Measurements from ENCODE around the gene DCUN1D5.

The DCUN1D5 gene

GRCh38 chr11:103091801-103092524 lies at the start of gene DCUN1D5:
Gene DCUN1D5 (minus strand): TSS chr11:103092160. CDS start chr11:103091872, 288 bp downstream.
- DNase-seq, result peak; percentile 95

GRCh38 chr11:103125462-103125861 lies 33.5 kb upstream of the DCUN1D5 start:
- no peak for DNase-seq

- DNase-seq, result no peak
These were observed 22.9 kb upstream of the DCUN1D5 start for GRCh38 chr11:103114836-103115235.

- DNase-seq, result no peak
These were observed 20.4 kb upstream of the DCUN1D5 start for GRCh38 chr11:103112364-103112763.

GRCh38 chr11:103111400-103111799 lies 19.4 kb upstream of the DCUN1D5 start:
- DNase-seq, result no peak

- DNase-seq, result no peak
These were observed 18.4 kb upstream of the DCUN1D5 start for GRCh38 chr11:103110391-103110790.

- DNase-seq, result no peak
These were observed 17.9 kb upstream of the DCUN1D5 start for GRCh38 chr11:103109818-103110388.

- DNase-seq, result peak; percentile 88
These were observed 17.2 kb upstream of the DCUN1D5 start, which contains the start of gene DYNC2H1 for GRCh38 chr11:103108933-103109817. Gene DYNC2H1 (plus strand): TSS chr11:103109426. CDS start chr11:103109575, 149 bp downstream.

GRCh38 chr11:103097279-103097678 lies 5.3 kb upstream of the DCUN1D5 start:
- no peak for DNase-seq

- DNase-seq, result peak; percentile 53
These were observed 728 bp downstream of the DCUN1D5 start for GRCh38 chr11:103091064-103091800.

GRCh38 chr11:103086461-103086860 lies 5.5 kb downstream of the DCUN1D5 start:
- DNase-seq, result no peak

GRCh38 chr11:103085758-103086365 lies 6.1 kb downstream of the DCUN1D5 start:
- no peak for DNase-seq

GRCh38 chr11:103079833-103080232 lies 12.1 kb downstream of the DCUN1D5 start:
- DNase-seq, result no peak

- no peak for DNase-seq
These were observed 13.2 kb downstream of the DCUN1D5 start for GRCh38 chr11:103078710-103079109.

- DNase-seq, result no peak
These were observed 14.4 kb downstream of the DCUN1D5 start for GRCh38 chr11:103077554-103077953.

GRCh38 chr11:103076361-103076760 lies 15.6 kb downstream of the DCUN1D5 start:
- DNase-seq, result no peak

GRCh38 chr11:103071008-103071407 lies 21.0 kb downstream of the DCUN1D5 start:
- DNase-seq, result no peak

GRCh38 chr11:103070142-103070541 lies 21.8 kb downstream of the DCUN1D5 start:
- DNase-seq, result no peak

- no peak for DNase-seq
These were observed 22.6 kb downstream of the DCUN1D5 start for GRCh38 chr11:103069367-103069766.

- DNase-seq, result no peak
These were observed 24.8 kb downstream of the DCUN1D5 start for GRCh38 chr11:103067118-103067517.

- DNase-seq, result no peak
These were observed 30.3 kb downstream of the DCUN1D5 start for GRCh38 chr11:103061656-103062055.

- DNase-seq, result no peak
These were observed 36.6 kb downstream of the DCUN1D5 start for GRCh38 chr11:103055221-103055890.

Measured in stimulated activated CD4-positive, alpha-beta T cell treated with anti-CD3 and anti-CD28 coated beads, Interleukin-1b, Interleukin-23, amount 100 ng/mL, for 48 hours (primary cell).